Astrocyte (in vitro differentiated cells and primary cell): ENCODE measurements around the gene TWNK. TPM values are rescaled to one million over a fixed set of nuclear protein-coding genes. Genes with fewer than 3 reads are reported as not detected.

Source experiments
- DNase-seq: peaks from one replicate; pipeline ENCODE4 v3.0.0-alpha.2; 2010; ENCODE audit warnings: low read depth
- FAIRE-seq: peaks from 2 replicates; lab custom pipeline; 2011; peaks lifted over from hg19 to GRCh38; lab: Jason Lieb, UNC
- H2AFZ ChIP-seq: 2 replicates; pipeline ENCODE4 v1.6.0; 2012; ENCODE audit warnings: low read depth, low read length, inconsistent platforms
- H3K27ac ChIP-seq: 2 replicates; pipeline ENCODE4 v1.5.1; 2011; ENCODE audit warnings: low read depth, low read length, inconsistent platforms
- H3K27me3 ChIP-seq: 2 replicates; pipeline ENCODE4 v1.6.0; 2011; ENCODE audit warnings: low read length, inconsistent platforms; ENCODE audit not compliant: insufficient read depth
- H3K36me3 ChIP-seq: 2 replicates; pipeline ENCODE4 v1.5.1; 2011; ENCODE audit warnings: low read length, inconsistent platforms; ENCODE audit not compliant: insufficient read depth
- H3K4me1 ChIP-seq: 2 replicates; pipeline ENCODE4 v1.5.1; 2011; ENCODE audit warnings: low read length, inconsistent platforms; ENCODE audit not compliant: insufficient read depth
- H3K4me2 ChIP-seq: 2 replicates; pipeline ENCODE4 v1.6.0; 2012; ENCODE audit warnings: low read length, inconsistent platforms
- H3K4me3 ChIP-seq: 2 replicates; pipeline ENCODE4 v1.5.1; 2011; ENCODE audit warnings: low read depth, mild to moderate bottlenecking, low read length, inconsistent platforms; ENCODE audit not compliant: insufficient read depth
- H3K79me2 ChIP-seq: 2 replicates; pipeline ENCODE4 v1.6.0; 2012; ENCODE audit warnings: mild to moderate bottlenecking, low read length, inconsistent platforms; ENCODE audit not compliant: insufficient read depth
- H3K9ac ChIP-seq: 2 replicates; pipeline ENCODE4 v1.6.0; 2012; ENCODE audit warnings: mild to moderate bottlenecking, low read length, inconsistent platforms
- H3K9me3 ChIP-seq: 2 replicates; pipeline ENCODE4 v1.5.1; 2012; ENCODE audit warnings: low read depth, mild to moderate bottlenecking, low read length, inconsistent platforms; ENCODE audit not compliant: insufficient read depth
- H4K20me1 ChIP-seq: 2 replicates; pipeline ENCODE4 v1.6.0; 2012; ENCODE audit warnings: low read length, inconsistent platforms; ENCODE audit not compliant: insufficient read depth
- H3K27ac Mint-ChIP-seq: one replicate; pipeline ENCODE4 v1.8.0; 2021; ENCODE audit warnings: mild to moderate bottlenecking, mixed read lengths; ENCODE audit not compliant: unreplicated experiment
- H3K27me3 Mint-ChIP-seq: one replicate; pipeline ENCODE4 v1.8.0; 2021; ENCODE audit warnings: low read depth, mixed read lengths; ENCODE audit not compliant: unreplicated experiment
- H3K36me3 Mint-ChIP-seq: one replicate; pipeline ENCODE4 v1.8.0; 2021; ENCODE audit warnings: low read depth, mixed read lengths; ENCODE audit not compliant: unreplicated experiment
- H3K4me1 Mint-ChIP-seq: one replicate; pipeline ENCODE4 v1.8.0; 2021; ENCODE audit warnings: low read depth, mixed read lengths; ENCODE audit not compliant: unreplicated experiment
- H3K4me3 Mint-ChIP-seq: one replicate; pipeline ENCODE4 v1.8.0; 2021; ENCODE audit warnings: mild to moderate bottlenecking, moderate library complexity, mixed read lengths; ENCODE audit not compliant: unreplicated experiment
- H3K9me3 Mint-ChIP-seq: one replicate; pipeline ENCODE4 v1.8.0; 2021; ENCODE audit warnings: mild to moderate bottlenecking, mixed read lengths; ENCODE audit not compliant: unreplicated experiment
- CTCF ChIP-seq: IDR thresholded peaks from 2 replicates; pipeline ENCODE4 v1.5.1; 2011; ENCODE audit warnings: low read depth, mild to moderate bottlenecking, inconsistent platforms, low read length, moderate library complexity; ENCODE audit not compliant: insufficient read depth
- EZH2 ChIP-seq: IDR thresholded peaks from 2 replicates; pipeline ENCODE4 v1.6.1; 2012; ENCODE audit warnings: mild to moderate bottlenecking, low read length, inconsistent platforms; ENCODE audit not compliant: insufficient read depth
- total RNA-seq: library from RNA; stranded (reverse); gene quantifications from 2 replicates; pipeline ENCODE4 v1.2.1, GENCODE V29; 2021

The TWNK gene
- total RNA-seq, 1 donor from 2014 or later: 12.9 TPM

- peaks cover 26% of the 10 kb centered on the region for H4K20me1 ChIP-seq
- peak overlapping the region; percentile 95 for H3K4me3 Mint-ChIP-seq
- peaks cover 23% of the 10 kb centered on the region for H3K36me3 Mint-ChIP-seq
- H3K27me3 ChIP-seq: no peaks in the 10 kb centered on the region
- FAIRE-seq (no peak), DNase-seq (no peak)
- H3K9me3 Mint-ChIP-seq: peaks cover 3% of the 10 kb centered on the region
- H2AFZ ChIP-seq: no peak overlapping the region
- H3K27ac Mint-ChIP-seq: no peak overlapping the region
- H3K27ac ChIP-seq: no peak overlapping the region
- H3K4me1 ChIP-seq: peaks cover 19% of the 10 kb centered on the region
- H3K9me3 ChIP-seq: no peaks in the 10 kb centered on the region
- peaks cover 45% of the 10 kb centered on the region for H3K79me2 ChIP-seq
- no peak for TF ChIP-seq EZH2
- peaks cover 15% of the 10 kb centered on the region for H3K36me3 ChIP-seq
- H3K27me3 Mint-ChIP-seq: no peaks in the 10 kb centered on the region
- no peak overlapping the region for H3K4me3 ChIP-seq
- no peak overlapping the region for H3K4me2 ChIP-seq
- peaks cover 10% of the 10 kb centered on the region for H3K4me1 Mint-ChIP-seq
- no peak overlapping the region for H3K9ac ChIP-seq
Observed at GRCh38 chr10:100985336-100985735, 2.0 kb upstream of the TWNK start.

- Histone ChIP-seq H3K27me3 (no peaks in the 10 kb centered on the region), H3K4me1 (peaks cover 19% of the 10 kb centered on the region), H3K4me3 (peak overlapping the region; percentile 92), H4K20me1 (peaks cover 32% of the 10 kb centered on the region), H2AFZ (peak overlapping the region; percentile 100), H3K36me3 (peaks cover 28% of the 10 kb centered on the region), H3K4me2 (peak overlapping the region; percentile 99), H3K9me3 (no peaks in the 10 kb centered on the region), H3K9ac (peak overlapping the region; percentile 86), H3K79me2 (peaks cover 53% of the 10 kb centered on the region), H3K27ac (peak overlapping the region; percentile 63)
- TF ChIP-seq CTCF (no peak), EZH2 (no peak)
- H3K27ac Mint-ChIP-seq: no peak overlapping the region
- H3K36me3 Mint-ChIP-seq: peaks cover 17% of the 10 kb centered on the region
- H3K9me3 Mint-ChIP-seq: peaks cover 3% of the 10 kb centered on the region
- peaks cover 10% of the 10 kb centered on the region for H3K4me1 Mint-ChIP-seq
- H3K4me3 Mint-ChIP-seq: peak overlapping the region; percentile 95
- FAIRE-seq: no peak
- no peaks in the 10 kb centered on the region for H3K27me3 Mint-ChIP-seq
- DNase-seq: no peak
Observed at GRCh38 chr10:100986623-100986951, 756 bp upstream of the TWNK start.

- Mint-ChIP-seq H3K4me1 (peaks cover 10% of the 10 kb centered on the region), H3K9me3 (peaks cover 3% of the 10 kb centered on the region), H3K27me3 (no peaks in the 10 kb centered on the region), H3K27ac (peak overlapping the region; percentile 78), H3K4me3 (peak overlapping the region; percentile 95), H3K36me3 (peaks cover 18% of the 10 kb centered on the region)
- Histone ChIP-seq H3K9ac (peak overlapping the region; percentile 86), H3K79me2 (peaks cover 53% of the 10 kb centered on the region), H3K4me1 (peaks cover 19% of the 10 kb centered on the region), H3K9me3 (no peaks in the 10 kb centered on the region), H2AFZ (peak overlapping the region; percentile 100), H3K27ac (peak overlapping the region; percentile 63), H3K4me2 (peak overlapping the region; percentile 99), H3K4me3 (peak overlapping the region; percentile 92), H3K27me3 (no peaks in the 10 kb centered on the region), H3K36me3 (peaks cover 27% of the 10 kb centered on the region), H4K20me1 (peaks cover 32% of the 10 kb centered on the region)
- FAIRE-seq (no peak), DNase-seq (no peak)
- TF ChIP-seq EZH2 (no peak), CTCF (no peak)
Observed at GRCh38 chr10:100987685-100988049, 324 bp downstream of the TWNK start.
